HepG2 (cell line): ENCODE measurements around the gene C1orf35. TPM values are rescaled to one million over a fixed set of nuclear protein-coding genes. Genes with fewer than 3 reads are reported as not detected.

Experiments used
- ATAC-seq: fragments of 200-7000 bp; cut with Tn5 transposase; 3 replicates; pipeline ENCODE4 v1.9.1; 2020; ENCODE audit warnings: mild to moderate bottlenecking, moderate library complexity
- BruUV-seq: library from RNA; stranded (reverse); fragments of 400-500 nt; replicated peaks from 2 replicates; lab custom pipeline; 2021; lab: Mats Ljungman, UMichigan
- CTCF ChIA-PET: fragments of 300-600 bp; formaldehyde crosslinking; extraction: SDS; loops from one replicate; lab custom pipeline; 2021; ENCODE audit warnings: low total read pairs, inconsistent platforms, low intra/inter-chr PET ratio; lab: Yijun Ruan, JAX
- POLR2A ChIA-PET: fragments of 350-600 bp; sonication (Branson Sonifier 250); formaldehyde crosslinking; loops from one replicate; lab custom pipeline; 2020; ENCODE audit warnings: antibody characterized with exemption, inconsistent platforms; lab: Yijun Ruan, JAX
- DNase-seq: peaks from one replicate; pipeline ENCODE4 v3.0.0-alpha.2; 2015; ENCODE audit warnings: low spot score
- FAIRE-seq: peaks from 3 replicates; lab custom pipeline; 2011; peaks lifted over from hg19 to GRCh38; lab: Jason Lieb, UNC
- H2AFZ ChIP-seq: one replicate; pipeline ENCODE4 v1.6.1; 2011; ENCODE audit warnings: low read length, inconsistent platforms
- H3K27ac ChIP-seq: fragments of 300-600 bp; 3 replicates; pipeline ENCODE4 v1.8.0; 2011; ENCODE audit warnings: mixed run types, mild to moderate bottlenecking, mixed read lengths, low read length, inconsistent platforms; ENCODE audit not compliant: insufficient read depth; ENCODE audit errors: extremely low read length
- H3K27me3 ChIP-seq, 2 experiments: fragments of 200-600 bp in 1 of 2; 2 replicates in 1 of 2; 3 replicates in 1 of 2; pipeline versions ENCODE4 v1.6.0 to v1.8.0; 2011; ENCODE audit warnings: low read length in 2 of 2, mild to moderate bottlenecking in 2 of 2, moderate library complexity in 2 of 2, inconsistent platforms in 1 of 2; ENCODE audit not compliant: insufficient read depth in 2 of 2, control insufficient read depth in 1 of 2
- H3K36me3 ChIP-seq, 2 experiments: fragments of 200-600 bp in 1 of 2; replicated peaks in 1 of 2; 2 replicates in 1 of 2; 3 replicates in 1 of 2; pipeline versions ENCODE4 v1.5.1 to v1.8.0; 2011; ENCODE audit warnings: low read length in 2 of 2, inconsistent platforms in 1 of 2; ENCODE audit not compliant: insufficient read depth in 2 of 2, control insufficient read depth in 1 of 2
- H3K4me1 ChIP-seq: 2 replicates; pipeline ENCODE4 v1.5.1; 2012; ENCODE audit warnings: low read length, inconsistent platforms; ENCODE audit not compliant: insufficient read depth
- H3K4me2 ChIP-seq: 2 replicates; pipeline ENCODE4 v1.6.0; 2011; ENCODE audit warnings: low read depth, low read length, inconsistent platforms
- H3K4me3 ChIP-seq, 3 experiments: fragments of 200-600 bp in 1 of 3; sonication (generic), shearing (Covaris generic) in 1 of 3; replicated peaks in 1 of 3; 2 replicates each; pipeline ENCODE4 v1.5.1; 2011 to 2016; ENCODE audit warnings: low read length in 3 of 3, inconsistent platforms in 2 of 3, low read depth in 2 of 3, mild to moderate bottlenecking in 2 of 3, control low read depth in 1 of 3, mixed read lengths in 1 of 3; ENCODE audit not compliant: insufficient read depth in 1 of 3
- H3K79me2 ChIP-seq: one replicate; pipeline ENCODE4 v1.6.1; 2011; ENCODE audit warnings: low read length, inconsistent platforms; ENCODE audit not compliant: insufficient read depth
- H3K9ac ChIP-seq: 2 replicates; pipeline ENCODE4 v1.6.0; 2011; ENCODE audit warnings: mild to moderate bottlenecking, low read depth, low read length, inconsistent platforms; ENCODE audit not compliant: insufficient read depth
- H3K9me3 ChIP-seq: 2 replicates; pipeline ENCODE4 v1.5.1; 2012; ENCODE audit warnings: mild to moderate bottlenecking, low read length
- H4K20me1 ChIP-seq: 2 replicates; pipeline ENCODE4 v1.6.0; 2011; ENCODE audit warnings: inconsistent platforms, mild to moderate bottlenecking, low read length, moderate library complexity; ENCODE audit not compliant: insufficient read depth
- ATF6 ChIP-seq: sonication (generic); formaldehyde crosslinking; conservative IDR thresholded peaks from 2 replicates; pipeline ENCODE4 v1.4.0; 2020; ENCODE audit warnings: missing genetic modification reagents
- HMG20A ChIP-seq: IDR thresholded peaks from 2 replicates; pipeline ENCODE4 v1.6.1; 2016; ENCODE audit warnings: borderline replicate concordance
- MAFK ChIP-seq, 2 experiments: IDR thresholded peaks in 1 of 2; conservative IDR thresholded peaks in 1 of 2; 2 replicates each; pipeline ENCODE4 v1.6.1; 2011; ENCODE audit warnings: improper control_type of control experiment in 2 of 2, low read length in 2 of 2
- PAWR ChIP-seq: sonication (generic); formaldehyde crosslinking; IDR thresholded peaks from 2 replicates; pipeline ENCODE4 v1.4.0; 2020; ENCODE audit warnings: missing genetic modification reagents, mild to moderate bottlenecking, borderline replicate concordance
- POLR2G ChIP-seq: fragments of 200-400 bp; formaldehyde crosslinking; IDR thresholded peaks from 2 replicates; pipeline ENCODE4 v1.6.1; 2018; ENCODE audit warnings: mild to moderate bottlenecking, low read depth, low read length, moderate library complexity
- SETDB1 ChIP-seq: sonication (generic); formaldehyde crosslinking; IDR thresholded peaks from 2 replicates; pipeline ENCODE4 v1.5.1; 2020; ENCODE audit warnings: missing genetic modification reagents, mild to moderate bottlenecking, borderline replicate concordance
- ZNF234 ChIP-seq: sonication (generic); formaldehyde crosslinking; conservative IDR thresholded peaks from 2 replicates; pipeline ENCODE4 v1.5.1; 2020; ENCODE audit warnings: mild to moderate bottlenecking, missing genetic modification reagents
- ZNF331 ChIP-seq: sonication (generic); formaldehyde crosslinking; IDR thresholded peaks from 2 replicates; pipeline ENCODE4 v1.4.0; 2020; ENCODE audit warnings: missing genetic modification reagents
- ZNF572 ChIP-seq: sonication (generic); formaldehyde crosslinking; IDR thresholded peaks from 2 replicates; pipeline ENCODE4 v1.5.1; 2020; ENCODE audit warnings: mild to moderate bottlenecking, missing genetic modification reagents
- ZNF75D ChIP-seq: sonication (generic); formaldehyde crosslinking; IDR thresholded peaks from 2 replicates; pipeline ENCODE4 v1.8.1; 2023; ENCODE audit warnings: missing genetic modification reagents, mild to moderate bottlenecking, borderline replicate concordance
- ZSCAN29 ChIP-seq: sonication (generic); formaldehyde crosslinking; conservative IDR thresholded peaks from 2 replicates; pipeline ENCODE4 v1.4.0; 2020; ENCODE audit warnings: mild to moderate bottlenecking, missing genetic modification reagents
- whole genome bisulfite sequencing: methylation state at CpG from one replicate; pipeline ENCODE4 v1.1.6; 2017; ENCODE audit warnings: low lambda C conversion rate; 5-methylcytosine and 5-hydroxymethylcytosine counted together
- in situ Hi-C: cut with HindIII; loops from 2 replicates; pipeline ENCODE4 v1.10.0; 2017; ENCODE audit warnings: low pct_unique_long_range_greater_than_20kb; ENCODE audit not compliant: extremely low pct_ligation_motif_present
- intact Hi-C: fragments of 100-400 bp; cut with micrococcal nuclease; formaldehyde crosslinking; loops from one replicate; pipeline ENCODE4 v1.10.0; 2022; ENCODE audit not compliant: unreplicated experiment
- polyA plus RNA-seq, 8 experiments: library from polyadenylated mRNA; depleted of rRNA in 3 of 8; stranded (reverse) in 7 of 8; unstranded in 1 of 8; fragments of >200 nt; fragmentation: Illumina TruSeq in 4 of 8; extraction: Trizol in 4 of 8; gene quantifications; 2 replicates each; pipeline versions ENCODE4 v1.2.1 to v1.2.3, GENCODE V29; 2011 to 2016; ENCODE audit warnings: low read depth in 4 of 8, missing spikeins in 1 of 8, mixed read lengths in 1 of 8; ENCODE audit not compliant: insufficient read depth in 1 of 8
- total RNA-seq, 5 experiments: library from RNA; depleted of rRNA; stranded (reverse); fragments of >200 nt; fragmentation: Illumina TruSeq; extraction: Trizol; gene quantifications; 2 replicates each; pipeline ENCODE4 v1.2.3, GENCODE V29; 2016; ENCODE audit warnings: low read depth in 1 of 5
- TF ChIP-seq, protein P1 (sequence below): sonication (generic); formaldehyde crosslinking; IDR thresholded peaks from 2 replicates; pipeline ENCODE4 v1.4.0; 2020; ENCODE audit warnings: low read depth, mild to moderate bottlenecking, missing genetic modification reagents
- TF ChIP-seq, protein P2 (sequence below): sonication (generic); formaldehyde crosslinking; IDR thresholded peaks from 2 replicates; pipeline ENCODE4 v1.4.0; 2020; ENCODE audit warnings: missing genetic modification reagents, borderline replicate concordance

Gene C1orf35
- total and polyA plus RNA-seq, 2 of the 13 experiments (the other 11 are each of a cell fraction or from before 2014, with no cell fraction given), result 8.1 to 19.3 TPM

DNA sequence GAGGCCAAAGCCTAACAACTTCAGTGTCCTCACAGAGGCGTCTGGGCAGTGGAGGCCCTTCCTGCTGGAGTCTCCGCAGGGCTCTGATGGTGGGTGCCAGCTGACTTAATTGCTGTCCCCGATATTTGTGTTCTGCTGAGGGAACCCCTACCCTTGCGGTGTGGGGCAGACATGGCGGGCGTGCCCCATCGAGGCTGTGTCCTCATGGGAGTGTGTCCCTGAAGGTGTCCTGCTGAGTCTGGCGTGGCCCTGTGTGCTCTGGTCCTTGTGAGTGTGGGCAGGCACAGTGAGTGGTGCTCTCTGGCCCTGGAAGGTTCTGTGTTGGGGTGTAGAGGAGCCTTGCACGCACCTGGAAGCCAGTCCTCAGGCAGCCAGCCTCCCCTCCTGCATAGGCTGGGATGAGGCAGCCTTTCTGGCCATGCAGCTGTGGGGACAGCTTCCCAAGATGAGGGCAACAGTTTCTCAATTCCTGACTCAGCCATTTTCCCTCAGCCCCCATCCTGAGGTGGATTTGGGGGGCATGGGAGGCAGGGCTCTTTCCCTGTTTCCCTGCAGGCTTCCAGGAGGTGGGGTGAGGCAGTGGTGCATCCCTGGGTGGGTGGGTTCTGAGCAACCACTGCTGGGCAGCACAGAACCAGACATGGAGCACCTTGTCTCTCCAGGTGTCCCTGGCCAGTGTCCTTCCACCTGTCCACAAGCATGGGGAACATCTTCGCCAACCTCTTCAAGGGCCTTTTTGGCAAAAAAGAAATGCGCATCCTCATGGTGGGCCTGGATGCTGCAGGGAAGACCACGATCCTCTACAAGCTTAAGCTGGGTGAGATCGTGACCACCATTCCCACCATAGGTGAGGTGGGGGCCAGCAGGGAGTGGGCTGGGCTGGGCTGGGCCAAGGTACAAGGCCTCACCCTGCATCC, 6.5 kb downstream of the C1orf35 start (continued):
- TF ChIP-seq SETDB1 (CRISPR knock-in tag), result no peak
- TF ChIP-seq ZNF331 (CRISPR knock-in tag), result no peak
- TF ChIP-seq MAFK (conservative IDR thresholded peaks at IDR 0.05 in 1 of 2, IDR thresholded peaks at IDR 0.05 in 1 of 2; ENCODE audit: low read length in 2 of 2), result peak; percentile 46 to 68; a peak in 3 of 4 replicates
- no peak for TF ChIP-seq ZNF234 (CRISPR knock-in tag)
- no peak for TF ChIP-seq PAWR (CRISPR knock-in tag)
- no peak for TF ChIP-seq ATF6
- TF ChIP-seq, protein P1, sequence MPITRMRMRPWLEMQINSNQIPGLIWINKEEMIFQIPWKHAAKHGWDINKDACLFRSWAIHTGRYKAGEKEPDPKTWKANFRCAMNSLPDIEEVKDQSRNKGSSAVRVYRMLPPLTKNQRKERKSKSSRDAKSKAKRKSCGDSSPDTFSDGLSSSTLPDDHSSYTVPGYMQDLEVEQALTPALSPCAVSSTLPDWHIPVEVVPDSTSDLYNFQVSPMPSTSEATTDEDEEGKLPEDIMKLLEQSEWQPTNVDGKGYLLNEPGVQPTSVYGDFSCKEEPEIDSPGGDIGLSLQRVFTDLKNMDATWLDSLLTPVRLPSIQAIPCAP (CRISPR knock-in tag), result no peak

DNA sequence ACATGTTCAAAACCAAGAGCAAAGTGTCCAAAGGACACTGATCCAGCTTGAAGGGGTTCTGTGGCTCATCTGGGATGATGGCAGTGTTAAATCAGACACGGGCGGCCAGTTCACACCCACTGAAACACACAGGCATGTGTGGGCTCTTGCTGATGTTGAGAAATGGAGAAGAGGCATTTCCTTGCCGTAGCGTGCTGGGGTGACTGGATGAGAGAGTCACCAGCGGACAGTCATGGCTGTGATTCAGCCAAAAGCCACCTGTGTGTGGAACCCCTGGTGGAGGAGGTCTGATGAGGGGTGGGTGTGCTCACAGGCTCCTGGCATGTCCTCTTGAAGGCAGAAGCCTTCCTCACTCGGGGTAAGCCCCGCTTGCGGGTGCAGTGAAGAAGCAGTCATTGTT, 7.2 kb downstream of the C1orf35 start:
- ATAC-seq (no peak), FAIRE-seq (no peak), DNase-seq (no peak)
- POLR2A ChIA-PET, result no interaction called here
- no peak overlapping the region for H2AFZ ChIP-seq
- H3K79me2 ChIP-seq, result peaks cover 72% of the 10 kb centered on the region
- H3K4me3 ChIP-seq, result no peak overlapping the region
- H3K27ac ChIP-seq, result no peak overlapping the region
- BruUV-seq, result no TSS peak
- H3K4me1 ChIP-seq, result peaks cover 10% of the 10 kb centered on the region
- peaks cover 23 to 67% of the 10 kb centered on the region in 2 experiments; a peak in 4 of 5 replicates for H3K36me3 ChIP-seq
- 92% methylated on average over 6 of the region's 8 CpGs for WGBS
- no peaks in the 10 kb centered on the region for H3K27me3 ChIP-seq
- in situ Hi-C loops (no loop called here), intact Hi-C loops (no loop called here)
- H3K9ac ChIP-seq, result no peak overlapping the region
- H3K9me3 ChIP-seq, result peaks cover 26% of the 10 kb centered on the region
- H4K20me1 ChIP-seq, result peaks cover 93% of the 10 kb centered on the region
- H3K4me2 ChIP-seq, result no peak overlapping the region
- CTCF ChIA-PET, result no interaction called here
- TF ChIP-seq ZNF572 (CRISPR knock-in tag), result no peak
- TF ChIP-seq ZSCAN29 (CRISPR knock-in tag), result no peak
- TF ChIP-seq, protein P2, sequence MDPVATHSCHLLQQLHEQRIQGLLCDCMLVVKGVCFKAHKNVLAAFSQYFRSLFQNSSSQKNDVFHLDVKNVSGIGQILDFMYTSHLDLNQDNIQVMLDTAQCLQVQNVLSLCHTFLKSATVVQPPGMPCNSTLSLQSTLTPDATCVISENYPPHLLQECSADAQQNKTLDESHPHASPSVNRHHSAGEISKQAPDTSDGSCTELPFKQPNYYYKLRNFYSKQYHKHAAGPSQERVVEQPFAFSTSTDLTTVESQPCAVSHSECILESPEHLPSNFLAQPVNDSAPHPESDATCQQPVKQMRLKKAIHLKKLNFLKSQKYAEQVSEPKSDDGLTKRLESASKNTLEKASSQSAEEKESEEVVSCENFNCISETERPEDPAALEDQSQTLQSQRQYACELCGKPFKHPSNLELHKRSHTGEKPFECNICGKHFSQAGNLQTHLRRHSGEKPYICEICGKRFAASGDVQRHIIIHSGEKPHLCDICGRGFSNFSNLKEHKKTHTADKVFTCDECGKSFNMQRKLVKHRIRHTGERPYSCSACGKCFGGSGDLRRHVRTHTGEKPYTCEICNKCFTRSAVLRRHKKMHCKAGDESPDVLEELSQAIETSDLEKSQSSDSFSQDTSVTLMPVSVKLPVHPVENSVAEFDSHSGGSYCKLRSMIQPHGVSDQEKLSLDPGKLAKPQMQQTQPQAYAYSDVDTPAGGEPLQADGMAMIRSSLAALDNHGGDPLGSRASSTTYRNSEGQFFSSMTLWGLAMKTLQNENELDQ (CRISPR knock-in tag), result no peak
- no peak for TF ChIP-seq HMG20A (CRISPR knock-in tag)
- TF ChIP-seq ZNF75D, result no peak
- TF ChIP-seq POLR2G, result no peak
